Gastrocnemius medialis (tissue), 4 donors: ENCODE results near the gene PCDHGA10. TPM values are rescaled to one million over a fixed set of nuclear protein-coding genes. Genes with fewer than 3 reads are reported as not detected.
"Not testable (repeated sequence)": the region's sequence is repeated elsewhere in the genome, so short reads cannot be mapped to it uniquely, and the experiment has no call there.

ENCODE experiments used
- ATAC-seq, 2 donors: fragments of 150-250 bp; one replicate each; pipeline ENCODE4 v1.9.1; 2016
- DNase-seq, 2 donors: peaks; one replicate each; pipeline ENCODE4 v3.0.0-alpha.2; 2019
- H3K27ac ChIP-seq, 4 donors: fragments of 200-600 bp; sonication (generic); 1 replicate in 1 of 4; 2 replicates in 3 of 4; pipeline ENCODE4 v1.5.1; 2016 to 2018; ENCODE audit warnings: mild to moderate bottlenecking in 2 of 4, moderate library complexity in 1 of 4
- H3K27me3 ChIP-seq, 3 donors: fragments of 200-600 bp; sonication (generic) in 2 of 3; 1 replicate in 1 of 3; 2 replicates in 2 of 3; pipeline versions ENCODE4 v1.5.1 to v1.6.0; 2016 to 2019; ENCODE audit warnings: mild to moderate bottlenecking in 1 of 3, moderate library complexity in 1 of 3
- H3K36me3 ChIP-seq, 2 donors: fragments of 200-600 bp; sonication (generic) in 1 of 2; one replicate each; pipeline ENCODE4 v1.5.1; 2017 to 2018
- H3K4me1 ChIP-seq, 2 donors: fragments of 200-600 bp; sonication (generic) in 1 of 2; one replicate each; pipeline ENCODE4 v1.5.1; 2016 to 2017; ENCODE audit warnings: mild to moderate bottlenecking in 2 of 2
- H3K4me3 ChIP-seq, 4 donors: fragments of 200-600 bp; sonication (generic) in 3 of 4; 1 replicate in 1 of 4; 2 replicates in 3 of 4; pipeline ENCODE4 v1.5.1; 2016 to 2019; ENCODE audit warnings: mild to moderate bottlenecking in 2 of 4
- H3K9me3 ChIP-seq, 3 donors: fragments of 200-600 bp; sonication (generic) in 2 of 3; 1 replicate in 1 of 3; 2 replicates in 2 of 3; pipeline ENCODE4 v1.5.1; 2016 to 2019
- POLR2A ChIP-seq, 2 donors: fragments of 450-650 bp; IDR thresholded peaks; one replicate each; pipeline ENCODE4 v1.6.1; 2017; ENCODE audit warnings: antibody characterized with exemption in 2 of 2, mild to moderate bottlenecking in 2 of 2, moderate library complexity in 2 of 2
- in situ Hi-C, 4 donors: fragments of 200-750 bp; cut with MboI; loops; one replicate each; pipeline versions ENCODE4 v1.15.0 to v1.8.0; 2017; ENCODE audit warnings: low sequenced_read_pairs in 4 of 4
- intact Hi-C: fragments of 100-400 bp; cut with DNase I; formaldehyde crosslinking; loops from one replicate; pipeline ENCODE4 v1.15.1; 2023; ENCODE audit warnings: low total_unique reads
- total RNA-seq, 4 donors: library from RNA; depleted of rRNA; stranded (reverse); fragments of >200 nt; gene quantifications; one replicate each; pipeline versions ENCODE4 v1.1.0 to v1.2.3, GENCODE V29; 2016
- TF ChIP-seq, protein P1 (sequence below), 5 experiments: fragments of 450-650 bp in 3 of 5; fragments of 200-600 bp in 2 of 5; sonication (generic) in 2 of 5; IDR thresholded peaks in 4 of 5; conservative IDR thresholded peaks in 1 of 5; 1 replicate in 4 of 5; 2 replicates in 1 of 5; pipeline ENCODE4 v1.5.1; 2016 to 2019; ENCODE audit warnings: antibody characterized with exemption in 5 of 5, mild to moderate bottlenecking in 3 of 5, moderate library complexity in 3 of 5

The PCDHGA10 gene
- total RNA-seq, 4 donors from 2014 or later = 0.80 to 2.4 (median 1.2) TPM

DNA sequence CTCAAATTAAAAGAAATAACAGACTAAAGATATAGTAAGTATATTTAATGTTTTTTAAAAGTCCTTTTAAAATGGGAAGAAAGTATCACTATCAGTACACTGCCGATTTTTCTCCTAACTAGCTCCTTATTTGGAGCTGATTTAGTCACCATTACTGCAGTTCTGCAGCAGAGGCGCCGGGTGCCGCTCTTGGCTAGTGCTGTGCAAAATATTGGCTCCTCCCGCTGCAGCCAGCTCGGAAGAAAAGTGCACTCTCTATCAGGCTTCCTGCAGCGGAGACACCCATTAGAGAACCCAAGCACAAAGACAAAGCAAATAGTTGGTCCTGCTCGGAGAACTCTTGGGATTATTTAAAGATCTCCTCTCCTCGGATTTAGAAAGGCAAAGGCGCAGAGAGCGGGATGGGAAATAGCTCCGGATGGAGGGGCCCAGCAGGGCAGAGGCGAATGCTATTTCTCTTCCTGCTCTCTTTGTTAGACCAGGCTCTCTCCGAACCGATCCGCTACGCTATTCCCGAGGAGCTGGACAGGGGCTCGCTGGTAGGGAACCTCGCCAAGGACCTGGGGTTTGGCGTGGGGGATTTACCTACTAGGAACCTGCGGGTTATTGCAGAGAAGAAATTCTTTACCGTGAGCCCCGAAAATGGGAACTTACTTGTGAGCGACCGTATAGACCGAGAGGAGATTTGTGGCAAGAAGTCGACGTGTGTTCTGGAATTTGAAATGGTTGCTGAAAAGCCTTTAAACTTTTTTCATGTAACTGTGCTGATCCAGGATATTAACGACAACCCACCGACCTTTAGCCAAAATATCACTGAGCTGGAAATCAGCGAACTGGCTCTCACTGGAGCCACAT is 42.6 kb upstream of the PCDHGA10 start, which contains the start of gene PCDHGB3:
Gene PCDHGB3, plus strand, starts transcription at position 249 of the 855 bp plus-strand sequence. Its CDS starts 153 bp downstream, at position 402.
- intact Hi-C loops (loop anchor here (5.0 kb wide), 1 partner anchor 42 kb away; the partner anchor contains the start of gene PCDHGA10), in situ Hi-C loops (no loop called here)
- Histone ChIP-seq H3K4me1 (peaks cover 0 to 4% of the 10 kb centered on the region in 2 donors), H3K27ac (peak within 1 kb of the TSS in 1 of 4 donors; percentile 16), H3K9me3 (peaks cover 0 to 17% (median 6%) of the 10 kb centered on the region in 3 donors), H3K27me3 (peaks cover 0 to 21% (median 20%) of the 10 kb centered on the region in 3 donors), H3K4me3 (peak within 1 kb of the TSS; percentile 7 to 50 (median 37)), H3K36me3 (no peaks in the 10 kb centered on the region)
- ATAC-seq (peak; percentile 62 to 87), DNase-seq (peak in 1 of 2 donors; percentile 45)
- TF ChIP-seq, protein P1, sequence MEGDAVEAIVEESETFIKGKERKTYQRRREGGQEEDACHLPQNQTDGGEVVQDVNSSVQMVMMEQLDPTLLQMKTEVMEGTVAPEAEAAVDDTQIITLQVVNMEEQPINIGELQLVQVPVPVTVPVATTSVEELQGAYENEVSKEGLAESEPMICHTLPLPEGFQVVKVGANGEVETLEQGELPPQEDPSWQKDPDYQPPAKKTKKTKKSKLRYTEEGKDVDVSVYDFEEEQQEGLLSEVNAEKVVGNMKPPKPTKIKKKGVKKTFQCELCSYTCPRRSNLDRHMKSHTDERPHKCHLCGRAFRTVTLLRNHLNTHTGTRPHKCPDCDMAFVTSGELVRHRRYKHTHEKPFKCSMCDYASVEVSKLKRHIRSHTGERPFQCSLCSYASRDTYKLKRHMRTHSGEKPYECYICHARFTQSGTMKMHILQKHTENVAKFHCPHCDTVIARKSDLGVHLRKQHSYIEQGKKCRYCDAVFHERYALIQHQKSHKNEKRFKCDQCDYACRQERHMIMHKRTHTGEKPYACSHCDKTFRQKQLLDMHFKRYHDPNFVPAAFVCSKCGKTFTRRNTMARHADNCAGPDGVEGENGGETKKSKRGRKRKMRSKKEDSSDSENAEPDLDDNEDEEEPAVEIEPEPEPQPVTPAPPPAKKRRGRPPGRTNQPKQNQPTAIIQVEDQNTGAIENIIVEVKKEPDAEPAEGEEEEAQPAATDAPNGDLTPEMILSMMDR (IDR thresholded peaks at IDR 0.05 in 4 of 5, conservative IDR thresholded peaks at IDR 0.05 in 1 of 5) = peak in 2 of 5 experiments; percentile 19 to 43
- no peak for TF ChIP-seq POLR2A (IDR thresholded peaks at IDR 0.05)

DNA sequence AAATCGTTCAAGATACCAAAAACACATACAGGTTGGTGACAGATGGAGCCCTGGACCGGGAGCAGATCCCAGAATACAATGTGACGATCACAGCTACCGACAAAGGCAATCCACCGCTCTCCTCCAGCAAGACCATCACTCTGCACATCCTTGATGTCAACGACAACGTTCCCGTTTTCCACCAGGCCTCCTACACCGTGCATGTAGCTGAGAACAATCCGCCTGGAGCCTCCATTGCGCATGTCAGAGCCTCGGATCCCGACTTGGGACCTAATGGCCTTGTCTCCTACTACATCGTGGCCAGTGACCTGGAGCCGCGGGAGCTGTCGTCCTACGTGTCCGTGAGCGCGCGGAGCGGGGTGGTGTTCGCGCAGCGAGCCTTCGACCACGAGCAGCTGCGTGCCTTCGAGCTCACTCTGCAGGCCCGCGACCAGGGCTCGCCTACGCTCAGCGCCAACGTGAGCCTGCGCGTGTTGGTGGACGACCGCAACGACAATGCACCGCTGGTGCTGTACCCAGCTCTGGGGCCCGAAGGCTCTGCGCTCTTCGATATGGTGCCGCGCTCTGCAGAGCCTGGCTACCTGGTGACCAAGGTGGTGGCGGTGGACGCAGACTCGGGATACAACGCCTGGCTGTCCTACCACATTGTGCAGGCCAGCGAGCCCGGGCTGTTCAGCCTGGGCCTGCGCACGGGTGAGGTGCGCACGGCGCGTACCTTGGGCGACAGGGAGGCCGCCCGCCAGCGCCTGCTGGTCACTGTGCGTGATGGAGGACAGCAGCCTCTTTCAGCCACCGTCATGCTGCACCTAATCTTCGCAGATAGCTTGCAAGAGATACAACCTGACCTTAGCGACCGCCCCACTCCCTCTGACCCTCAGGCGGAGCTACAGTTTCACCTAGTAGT is 41.0 kb upstream of the PCDHGA10 start:
- DNase-seq (no peak), ATAC-seq (no peak)
- peaks cover 0 to 15% (median 8%) of the 10 kb centered on the region in 3 donors for H3K27me3 ChIP-seq
- peak overlapping the region in 1 of 4 donors; percentile 50 for H3K4me3 ChIP-seq
- TF ChIP-seq, protein P1 (IDR thresholded peaks at IDR 0.05 in 4 of 5, conservative IDR thresholded peaks at IDR 0.05 in 1 of 5) = no peak
- no peak for TF ChIP-seq POLR2A (IDR thresholded peaks at IDR 0.05)
- intact Hi-C loops = loop anchor here (5.0 kb wide), 1 partner anchor 40 kb away; the partner anchor contains the start of gene PCDHGA10
- H3K4me1 ChIP-seq = peaks cover 0 to 4% of the 10 kb centered on the region in 2 donors
- no peaks in the 10 kb centered on the region for H3K36me3 ChIP-seq
- in situ Hi-C loops = no loop called here
- no peak overlapping the region for H3K27ac ChIP-seq
- peaks cover 0 to 13% (median 4%) of the 10 kb centered on the region in 3 donors for H3K9me3 ChIP-seq

DNA sequence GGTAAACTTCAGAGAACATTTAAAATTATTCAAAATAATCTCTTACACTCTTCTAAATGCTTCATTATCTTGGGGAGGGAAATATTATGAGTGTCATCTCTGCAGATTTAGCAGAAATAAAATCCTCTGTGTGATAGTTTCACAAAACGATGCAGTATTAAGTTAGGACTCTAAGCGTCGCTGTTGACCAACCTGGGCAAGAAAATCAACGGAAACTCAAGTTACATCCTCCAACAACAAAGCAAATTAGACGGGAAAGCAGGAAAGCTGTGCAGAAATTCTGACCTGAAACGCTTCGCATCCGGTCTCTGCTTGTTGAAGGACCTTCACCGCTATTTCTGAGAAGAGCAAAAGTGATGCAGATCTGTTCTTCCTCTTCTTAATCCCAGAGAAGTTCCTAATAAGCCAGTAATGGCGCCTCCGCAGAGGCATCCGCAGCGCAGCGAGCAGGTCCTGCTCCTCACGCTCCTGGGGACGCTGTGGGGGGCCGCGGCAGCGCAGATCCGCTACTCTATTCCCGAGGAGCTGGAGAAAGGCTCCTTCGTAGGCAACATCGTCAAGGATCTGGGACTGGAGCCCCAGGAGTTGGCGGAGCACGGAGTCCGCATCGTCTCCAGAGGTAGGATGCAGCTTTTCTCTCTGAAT is 39.0 kb upstream of the PCDHGA10 start, which contains the start of gene PCDHGA6:
Gene PCDHGA6, plus strand, starts transcription at position 219 of the 645 bp plus-strand sequence. Its CDS starts 193 bp downstream, at position 412.
- in situ Hi-C loops = no loop called here
- DNase-seq (no peak), ATAC-seq (no peak)
- peaks cover 0 to 11% (median 8%) of the 10 kb centered on the region in 3 donors for H3K27me3 ChIP-seq
- intact Hi-C loops = loop anchor here (5.0 kb wide), 1 partner anchor 39 kb away; the partner anchor contains the start of gene PCDHGA10
- H3K27ac ChIP-seq = no peak within 1 kb of the TSS
- peak within 1 kb of the TSS; percentile 23 to 53 (median 42) for H3K4me3 ChIP-seq
- H3K4me1 ChIP-seq = peaks cover 0 to 4% of the 10 kb centered on the region in 2 donors
- H3K9me3 ChIP-seq = peaks cover 0 to 13% (median 4%) of the 10 kb centered on the region in 3 donors
- TF ChIP-seq, protein P1 (IDR thresholded peaks at IDR 0.05 in 4 of 5, conservative IDR thresholded peaks at IDR 0.05 in 1 of 5) = peak in 3 of 5 experiments; percentile 41 to 55 (median 45)
- TF ChIP-seq POLR2A (IDR thresholded peaks at IDR 0.05) = no peak
- no peaks in the 10 kb centered on the region for H3K36me3 ChIP-seq

DNA sequence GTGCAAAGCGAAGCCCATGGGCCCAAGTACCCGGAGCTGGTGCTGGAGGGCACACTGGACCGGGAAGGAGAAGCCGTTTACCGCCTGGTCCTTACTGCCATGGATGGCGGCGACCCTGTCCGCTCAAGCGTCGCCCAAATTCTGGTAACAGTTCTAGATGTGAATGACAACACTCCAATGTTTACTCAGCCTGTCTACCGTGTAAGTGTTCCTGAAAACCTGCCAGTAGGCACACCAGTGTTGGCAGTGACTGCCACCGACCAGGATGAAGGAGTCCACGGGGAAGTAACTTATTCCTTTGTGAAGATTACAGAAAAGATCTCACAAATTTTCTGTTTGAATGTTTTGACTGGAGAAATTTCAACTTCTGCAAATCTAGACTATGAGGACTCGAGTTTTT is 38.2 kb upstream of the PCDHGA10 start:
- TF ChIP-seq POLR2A (IDR thresholded peaks at IDR 0.05) = no peak
- TF ChIP-seq, protein P1 (IDR thresholded peaks at IDR 0.05 in 4 of 5, conservative IDR thresholded peaks at IDR 0.05 in 1 of 5) = no peak
- Histone ChIP-seq H3K4me1 (peaks cover 0 to 4% of the 10 kb centered on the region in 2 donors), H3K27me3 (peaks cover 0 to 8% (median 5%) of the 10 kb centered on the region in 3 donors), H3K27ac (no peak overlapping the region), H3K4me3 (peak overlapping the region in 2 of 4 donors; percentile 43 to 53), H3K36me3 (no peaks in the 10 kb centered on the region), H3K9me3 (peaks cover 0 to 13% (median 4%) of the 10 kb centered on the region in 3 donors)
- intact Hi-C loops = loop anchor here (5.0 kb wide), 1 partner anchor 38 kb away; the partner anchor contains the start of gene PCDHGA10
- no peak for ATAC-seq
- in situ Hi-C loops = no loop called here
- DNase-seq = no peak

DNA sequence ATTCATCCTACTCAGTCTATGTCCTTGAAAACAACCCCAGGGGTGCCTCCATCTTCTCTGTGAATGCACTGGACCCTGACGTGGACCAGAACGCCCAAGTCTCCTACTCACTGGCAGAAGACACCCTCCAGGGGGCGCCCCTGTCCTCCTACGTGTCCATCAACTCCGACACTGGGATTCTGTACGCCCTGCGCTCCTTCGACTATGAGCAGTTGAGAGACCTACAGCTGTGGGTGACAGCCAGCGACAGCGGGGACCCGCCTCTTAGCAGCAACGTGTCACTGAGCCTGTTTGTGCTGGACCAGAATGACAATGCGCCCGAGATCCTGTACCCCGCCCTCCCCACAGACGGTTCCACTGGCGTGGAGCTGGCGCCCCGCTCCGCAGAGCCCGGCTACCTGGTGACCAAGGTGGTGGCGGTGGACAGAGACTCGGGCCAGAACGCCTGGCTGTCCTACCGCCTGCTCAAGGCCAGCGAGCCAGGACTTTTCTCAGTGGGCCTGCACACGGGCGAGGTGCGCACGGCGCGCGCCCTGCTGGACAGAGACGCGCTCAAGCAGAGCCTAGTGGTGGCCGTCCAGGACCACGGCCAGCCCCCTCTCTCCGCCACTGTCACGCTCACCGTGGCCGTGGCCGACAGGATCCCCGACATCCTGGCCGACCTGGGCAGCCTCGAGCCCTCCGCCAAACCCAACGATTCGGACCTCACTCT is 37.2 kb upstream of the PCDHGA10 start:
- DNase-seq, H3K4me3 ChIP-seq, H3K36me3 ChIP-seq, ATAC-seq, in situ Hi-C loops, intact Hi-C loops, H3K4me1 ChIP-seq, H3K27me3 ChIP-seq, H3K27ac ChIP-seq: not testable (repeated sequence)
- H3K9me3 ChIP-seq = peaks cover 0 to 13% (median 4%) of the 10 kb centered on the region in 3 donors
